ENCODE measurements around the gene ZBTB39.
"Not testable (repeated sequence)": the region's sequence is repeated elsewhere in the genome, so short reads cannot be mapped to it uniquely, and the experiment has no call there.

The ZBTB39 gene

GRCh38 chr12:56979628-56980027 lies 26.7 kb downstream of the ZBTB39 start:
- Histone ChIP-seq H3K4me2 (ENCODE audit: low read depth, low read length, poor library complexity, severe bottlenecking) (no peak overlapping the region), H3K36me3 (ENCODE audit: insufficient read depth, low read length) (no peaks in the 10 kb centered on the region), H2AFZ (ENCODE audit: low read length) (no peak overlapping the region), H3F3A (ENCODE audit: low read depth) (no peaks in the 10 kb centered on the region), H3K79me2 (ENCODE audit: insufficient read depth, low read length) (no peaks in the 10 kb centered on the region), H3K9me3 (ENCODE audit: insufficient read depth, low read depth, low read length) (no peaks in the 10 kb centered on the region), H3K4me3 (ENCODE audit: low read length, poor library complexity, severe bottlenecking) (no peak overlapping the region), H3K27me3 (ENCODE audit: insufficient read depth, low read length, poor library complexity, severe bottlenecking) (no peaks in the 10 kb centered on the region), H3K9ac (ENCODE audit: low read depth, low read length, poor library complexity, severe bottlenecking) (no peak overlapping the region), H4K20me1 (ENCODE audit: insufficient read depth, low read length, poor library complexity, severe bottlenecking) (no peaks in the 10 kb centered on the region), H3K9me2 (replicated peaks; ENCODE audit: low read depth, low read length) (no peaks in the 10 kb centered on the region), H3K4me1 (ENCODE audit: insufficient read depth, low read length, poor library complexity, severe bottlenecking) (no peaks in the 10 kb centered on the region)
- TF ChIP-seq CTCF (conservative IDR thresholded peaks at IDR 0.05; ENCODE audit: low read length) (no peak), EZH2phosphoT487 (IDR thresholded peaks at IDR 0.05; ENCODE audit: borderline replicate concordance) (no peak)

GRCh38 chr12:56978397-56979138 lies 27.8 kb downstream of the ZBTB39 start:
- no peaks in the 10 kb centered on the region for H4K20me1 ChIP-seq (ENCODE audit: insufficient read depth, low read length, poor library complexity, severe bottlenecking)
- no peaks in the 10 kb centered on the region for H3F3A ChIP-seq (ENCODE audit: low read depth)
- TF ChIP-seq EZH2phosphoT487 (IDR thresholded peaks at IDR 0.05; ENCODE audit: borderline replicate concordance), result no peak
- TF ChIP-seq CTCF (conservative IDR thresholded peaks at IDR 0.05; ENCODE audit: low read length), result no peak
- no peaks in the 10 kb centered on the region for H3K9me2 ChIP-seq (replicated peaks; ENCODE audit: low read depth, low read length)
- H3K4me1 ChIP-seq (ENCODE audit: insufficient read depth, low read length, poor library complexity, severe bottlenecking), result no peaks in the 10 kb centered on the region
- no peak overlapping the region for H3K9ac ChIP-seq (ENCODE audit: low read depth, low read length, poor library complexity, severe bottlenecking)
- no peak overlapping the region for H3K4me2 ChIP-seq (ENCODE audit: low read depth, low read length, poor library complexity, severe bottlenecking)
- H2AFZ ChIP-seq (ENCODE audit: low read length), result no peak overlapping the region
- H3K36me3 ChIP-seq (ENCODE audit: insufficient read depth, low read length), result no peaks in the 10 kb centered on the region
- no peaks in the 10 kb centered on the region for H3K79me2 ChIP-seq (ENCODE audit: insufficient read depth, low read length)
- H3K4me3 ChIP-seq (ENCODE audit: low read length, poor library complexity, severe bottlenecking), result no peak overlapping the region
- no peaks in the 10 kb centered on the region for H3K27me3 ChIP-seq (ENCODE audit: insufficient read depth, low read length, poor library complexity, severe bottlenecking)
- no peaks in the 10 kb centered on the region for H3K9me3 ChIP-seq (ENCODE audit: insufficient read depth, low read depth, low read length)

DNA sequence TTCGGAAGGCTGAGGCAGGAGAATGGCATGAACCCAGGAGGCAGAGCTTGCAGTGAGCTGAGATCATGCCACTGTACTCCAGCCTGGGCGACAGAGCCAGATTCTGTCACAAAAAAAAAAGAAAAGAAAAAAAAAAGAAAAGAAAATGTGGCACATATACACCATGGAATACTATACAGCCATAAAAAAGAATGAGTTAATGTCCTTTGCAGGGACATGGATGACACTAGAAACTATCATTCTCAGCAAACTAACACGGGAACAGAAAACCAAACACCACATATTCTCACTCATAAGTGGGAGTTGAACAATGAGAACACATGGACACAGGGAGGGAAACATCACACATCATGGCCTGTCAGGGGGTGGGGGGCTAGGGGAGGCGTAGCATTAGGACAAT lies 29.0 kb downstream of the ZBTB39 start:
- not testable (repeated sequence) for H4K20me1 ChIP-seq (ENCODE audit: insufficient read depth, low read length, poor library complexity, severe bottlenecking); H3K4me3 ChIP-seq (ENCODE audit: low read length, poor library complexity, severe bottlenecking); H3K79me2 ChIP-seq (ENCODE audit: insufficient read depth, low read length); H3K4me1 ChIP-seq (ENCODE audit: insufficient read depth, low read length, poor library complexity, severe bottlenecking); H3K27me3 ChIP-seq (ENCODE audit: insufficient read depth, low read length, poor library complexity, severe bottlenecking); H3K9ac ChIP-seq (ENCODE audit: low read depth, low read length, poor library complexity, severe bottlenecking); H3K9me3 ChIP-seq (ENCODE audit: insufficient read depth, low read depth, low read length); H3K36me3 ChIP-seq (ENCODE audit: insufficient read depth, low read length); H3K4me2 ChIP-seq (ENCODE audit: low read depth, low read length, poor library complexity, severe bottlenecking); H2AFZ ChIP-seq (ENCODE audit: low read length); H3K9me2 ChIP-seq (replicated peaks; ENCODE audit: low read depth, low read length); H3F3A ChIP-seq (ENCODE audit: low read depth)

DNA sequence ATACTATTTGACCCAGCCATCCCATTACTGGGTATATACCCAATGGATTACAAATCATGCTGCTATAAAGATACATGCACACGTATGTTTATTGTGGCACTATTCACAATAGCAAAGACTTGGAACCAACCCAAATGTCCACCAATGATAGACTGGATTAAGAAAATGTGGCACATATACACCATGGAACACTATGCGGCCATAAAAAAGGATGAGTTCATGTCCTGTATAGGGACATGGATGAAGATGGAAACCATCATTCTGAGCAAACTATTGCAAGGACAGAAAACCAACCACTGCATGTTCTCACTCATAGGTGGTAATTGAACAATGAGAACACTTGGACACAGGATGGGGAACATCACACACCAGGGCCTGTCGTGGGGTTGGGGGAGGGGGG lies 32.1 kb downstream of the ZBTB39 start:
- not testable (repeated sequence) for H3K9ac ChIP-seq (ENCODE audit: low read depth, low read length, poor library complexity, severe bottlenecking); H3K4me2 ChIP-seq (ENCODE audit: low read depth, low read length, poor library complexity, severe bottlenecking); H4K20me1 ChIP-seq (ENCODE audit: insufficient read depth, low read length, poor library complexity, severe bottlenecking); H3K9me3 ChIP-seq (ENCODE audit: insufficient read depth, low read depth, low read length); H3K27me3 ChIP-seq (ENCODE audit: insufficient read depth, low read length, poor library complexity, severe bottlenecking); H3K79me2 ChIP-seq (ENCODE audit: insufficient read depth, low read length); H3K36me3 ChIP-seq (ENCODE audit: insufficient read depth, low read length); H3K4me3 ChIP-seq (ENCODE audit: low read length, poor library complexity, severe bottlenecking); H3F3A ChIP-seq (ENCODE audit: low read depth); H3K9me2 ChIP-seq (replicated peaks; ENCODE audit: low read depth, low read length); H2AFZ ChIP-seq (ENCODE audit: low read length); H3K4me1 ChIP-seq (ENCODE audit: insufficient read depth, low read length, poor library complexity, severe bottlenecking)

GRCh38 chr12:56968910-56969309 lies 37.4 kb downstream of the ZBTB39 start:
- not testable (repeated sequence) for H3K9me2 ChIP-seq (replicated peaks; ENCODE audit: low read depth, low read length); H3K36me3 ChIP-seq (ENCODE audit: insufficient read depth, low read length); H3K4me2 ChIP-seq (ENCODE audit: low read depth, low read length, poor library complexity, severe bottlenecking); H3K4me1 ChIP-seq (ENCODE audit: insufficient read depth, low read length, poor library complexity, severe bottlenecking); H3K79me2 ChIP-seq (ENCODE audit: insufficient read depth, low read length); H3K4me3 ChIP-seq (ENCODE audit: low read length, poor library complexity, severe bottlenecking); H3K9ac ChIP-seq (ENCODE audit: low read depth, low read length, poor library complexity, severe bottlenecking); H4K20me1 ChIP-seq (ENCODE audit: insufficient read depth, low read length, poor library complexity, severe bottlenecking); H3K27me3 ChIP-seq (ENCODE audit: insufficient read depth, low read length, poor library complexity, severe bottlenecking); H2AFZ ChIP-seq (ENCODE audit: low read length); H3K9me3 ChIP-seq (ENCODE audit: insufficient read depth, low read depth, low read length); H3F3A ChIP-seq (ENCODE audit: low read depth)

DNA sequence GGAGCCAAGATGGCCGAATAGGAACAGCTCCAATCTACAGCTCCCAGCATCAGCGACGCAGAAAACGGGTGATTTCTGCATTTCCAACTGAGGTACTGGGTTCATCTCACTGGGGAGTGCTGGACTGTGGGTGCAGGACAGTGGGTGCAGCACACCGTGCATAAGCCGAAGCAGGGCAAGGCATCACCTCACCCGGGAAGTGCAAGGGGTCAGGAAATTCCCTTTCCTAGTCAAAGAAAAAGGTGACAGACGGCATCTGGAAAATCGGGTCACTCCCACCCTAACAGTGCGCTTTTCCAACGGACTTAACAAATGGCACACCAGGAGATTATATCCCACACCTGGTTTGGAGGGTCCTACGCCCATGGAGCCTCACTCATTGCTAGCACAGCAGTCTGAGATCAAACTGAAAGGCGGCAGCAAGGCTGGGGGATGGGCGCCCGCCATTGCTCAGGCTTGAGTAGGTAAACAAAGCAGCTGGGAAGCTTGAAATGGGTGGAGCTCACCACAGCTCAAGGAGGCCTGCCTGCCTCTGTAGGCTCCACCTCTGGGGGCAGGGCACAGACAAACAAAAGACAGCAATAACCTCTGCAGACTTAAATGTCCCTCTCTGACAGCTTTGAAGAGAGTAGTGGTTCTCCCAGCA lies 40.2 kb downstream of the ZBTB39 start:
- not testable (repeated sequence) for H3K36me3 ChIP-seq (ENCODE audit: insufficient read depth, low read length); H3K4me1 ChIP-seq (ENCODE audit: insufficient read depth, low read length, poor library complexity, severe bottlenecking); H3K79me2 ChIP-seq (ENCODE audit: insufficient read depth, low read length); H3K9me2 ChIP-seq (replicated peaks; ENCODE audit: low read depth, low read length); H2AFZ ChIP-seq (ENCODE audit: low read length); H4K20me1 ChIP-seq (ENCODE audit: insufficient read depth, low read length, poor library complexity, severe bottlenecking); H3K27me3 ChIP-seq (ENCODE audit: insufficient read depth, low read length, poor library complexity, severe bottlenecking); H3K4me2 ChIP-seq (ENCODE audit: low read depth, low read length, poor library complexity, severe bottlenecking); H3K9me3 ChIP-seq (ENCODE audit: insufficient read depth, low read depth, low read length); H3F3A ChIP-seq (ENCODE audit: low read depth); H3K4me3 ChIP-seq (ENCODE audit: low read length, poor library complexity, severe bottlenecking); H3K9ac ChIP-seq (ENCODE audit: low read depth, low read length, poor library complexity, severe bottlenecking)
